ENCODE measurements around the gene TMEM117. TPM values are rescaled to one million over a fixed set of nuclear protein-coding genes. Genes with fewer than 3 reads are reported as not detected.

TMEM117 gene
- total and polyA plus RNA-seq, 10 of the 15 experiments (the other 5 are each of a cell fraction or from before 2014, with no cell fraction given) = 3.1 to 8.2 (median 6.1) TPM

GRCh38 chr12:44357494-44357893 is 521.6 kb downstream of the TMEM117 start (continued):
- TF ChIP-seq RFX5 (IDR thresholded peaks at IDR 0.05; ENCODE audit: low read depth, low read length) (no peak), RB1 (IDR thresholded peaks at IDR 0.05; ENCODE audit: borderline replicate concordance) (no peak), NR2C2 (IDR thresholded peaks at IDR 0.05; ENCODE audit: borderline replicate concordance, control insufficient read depth, insufficient read length, low read depth) (no peak), SPI1 (IDR thresholded peaks at IDR 0.05; ENCODE audit: borderline replicate concordance, insufficient read depth, low read depth, low read length) (no peak), EP300 (IDR thresholded peaks at IDR 0.05; ENCODE audit: borderline replicate concordance in 1 of 2, control insufficient read depth in 1 of 2, low read depth in 2 of 2, low read length in 2 of 2) (no peak)

GRCh38 chr12:44358636-44359035 is 522.8 kb downstream of the TMEM117 start:
- H3K79me2 ChIP-seq (ENCODE audit: control insufficient read depth, insufficient read depth, low read length) = no peaks in the 10 kb centered on the region
- in situ Hi-C loops (cut with MboI) = no loop called here
- ChIA-PET SMC1A (ENCODE audit: uncharacterized antibody, unreplicated experiment) (no interaction called here), POLR2A (no interaction called here), RAD21 (ENCODE audit: unreplicated experiment) (no interaction called here), CTCF (no interaction called here)
- no peaks in the 10 kb centered on the region for H3K27me3 ChIP-seq (replicated peaks in 1 of 2; ENCODE audit: control insufficient read depth in 2 of 2, insufficient read depth in 2 of 2, low read length in 1 of 2)
- no peak overlapping the region for H3K4me2 ChIP-seq (ENCODE audit: control insufficient read depth, insufficient read depth)
- DNase-seq (ENCODE audit: low read depth, low spot score) (no peak), ATAC-seq (no peak), FAIRE-seq (no peak)
- no peaks in the 10 kb centered on the region for H4K20me1 ChIP-seq (ENCODE audit: control insufficient read depth, insufficient read depth)
- H3K9me3 ChIP-seq (replicated peaks; ENCODE audit: control insufficient read depth, insufficient read depth, low read length) = no peaks in the 10 kb centered on the region
- 95% methylated on average over 1 of the region's 1 CpG for WGBS (ENCODE audit: insufficient coverage, insufficient replicate concordance, low lambda C conversion rate, missing lambda C conversion rate)
- no peaks in the 10 kb centered on the region for H3K36me3 ChIP-seq (ENCODE audit: control insufficient read depth in 2 of 2, insufficient read depth in 2 of 2, low read length in 1 of 2)
- H3K4me3 ChIP-seq = no peak overlapping the region
- no peak overlapping the region for H3K27ac ChIP-seq (ENCODE audit: control insufficient read depth, insufficient read depth)
- intact Hi-C loops (cut with micrococcal nuclease; ENCODE audit: unreplicated experiment) = no loop called here
- TF ChIP-seq ZSCAN29 (IDR thresholded peaks at IDR 0.05) (no peak), BACH1 (IDR thresholded peaks at IDR 0.05; ENCODE audit: borderline replicate concordance) (no peak)
- TF ChIP-seq, protein P1, sequence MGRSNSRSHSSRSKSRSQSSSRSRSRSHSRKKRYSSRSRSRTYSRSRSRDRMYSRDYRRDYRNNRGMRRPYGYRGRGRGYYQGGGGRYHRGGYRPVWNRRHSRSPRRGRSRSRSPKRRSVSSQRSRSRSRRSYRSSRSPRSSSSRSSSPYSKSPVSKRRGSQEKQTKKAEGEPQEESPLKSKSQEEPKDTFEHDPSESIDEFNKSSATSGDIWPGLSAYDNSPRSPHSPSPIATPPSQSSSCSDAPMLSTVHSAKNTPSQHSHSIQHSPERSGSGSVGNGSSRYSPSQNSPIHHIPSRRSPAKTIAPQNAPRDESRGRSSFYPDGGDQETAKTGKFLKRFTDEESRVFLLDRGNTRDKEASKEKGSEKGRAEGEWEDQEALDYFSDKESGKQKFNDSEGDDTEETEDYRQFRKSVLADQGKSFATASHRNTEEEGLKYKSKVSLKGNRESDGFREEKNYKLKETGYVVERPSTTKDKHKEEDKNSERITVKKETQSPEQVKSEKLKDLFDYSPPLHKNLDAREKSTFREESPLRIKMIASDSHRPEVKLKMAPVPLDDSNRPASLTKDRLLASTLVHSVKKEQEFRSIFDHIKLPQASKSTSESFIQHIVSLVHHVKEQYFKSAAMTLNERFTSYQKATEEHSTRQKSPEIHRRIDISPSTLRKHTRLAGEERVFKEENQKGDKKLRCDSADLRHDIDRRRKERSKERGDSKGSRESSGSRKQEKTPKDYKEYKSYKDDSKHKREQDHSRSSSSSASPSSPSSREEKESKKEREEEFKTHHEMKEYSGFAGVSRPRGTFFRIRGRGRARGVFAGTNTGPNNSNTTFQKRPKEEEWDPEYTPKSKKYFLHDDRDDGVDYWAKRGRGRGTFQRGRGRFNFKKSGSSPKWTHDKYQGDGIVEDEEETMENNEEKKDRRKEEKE (IDR thresholded peaks at IDR 0.05) = no peak
- no TSS peak for BruUV-seq (replicated peaks)
- H3K9ac ChIP-seq (ENCODE audit: control insufficient read depth, insufficient read depth, low read length) = no peak overlapping the region
- H2AFZ ChIP-seq (ENCODE audit: control insufficient read depth, low read depth, low read length) = no peak overlapping the region
- H3K4me1 ChIP-seq (ENCODE audit: control insufficient read depth, insufficient read depth, low read length) = no peaks in the 10 kb centered on the region
